Mammary epithelial cell (primary cell): Measurements from ENCODE around the gene BNIP3.

Experiments used
- EZH2 ChIP-seq: IDR thresholded peaks from 2 replicates; pipeline ENCODE4 v1.6.1; 2012; ENCODE audit warnings: low read length, inconsistent platforms, borderline replicate concordance
- TF ChIP-seq, protein P1 (sequence below), 2 donors: IDR thresholded peaks in 1 of 2; conservative IDR thresholded peaks in 1 of 2; 2 replicates each; pipeline ENCODE4 v1.5.1; 2011 to 2012; ENCODE audit warnings: inconsistent platforms in 2 of 2, low read length in 2 of 2, mild to moderate bottlenecking in 2 of 2, control low read depth in 1 of 2, low read depth in 1 of 2; ENCODE audit not compliant: insufficient read depth in 1 of 2; ENCODE audit errors: extremely low read depth in 1 of 2

DNA sequence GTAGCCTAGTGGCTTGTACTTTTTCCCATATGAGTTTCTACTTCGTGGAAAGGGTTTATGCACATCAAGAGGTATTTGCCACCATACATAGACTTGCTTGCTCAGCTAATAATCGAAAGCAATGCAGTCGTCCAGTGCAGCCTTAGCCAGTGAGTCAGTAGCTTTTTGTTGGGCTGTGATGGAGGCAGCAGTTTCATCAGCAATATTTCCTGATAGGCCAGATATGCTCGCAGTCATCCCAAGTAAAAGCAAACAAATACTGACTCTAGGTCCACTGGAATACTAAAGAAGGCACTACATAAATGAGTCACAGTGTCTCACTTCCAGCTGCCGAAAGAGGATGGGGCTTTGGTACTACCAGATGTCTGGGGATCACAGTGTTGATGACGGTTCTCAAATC, 2.1 kb upstream of the BNIP3 start:
- TF ChIP-seq EZH2 = no peak
- TF ChIP-seq, protein P1, sequence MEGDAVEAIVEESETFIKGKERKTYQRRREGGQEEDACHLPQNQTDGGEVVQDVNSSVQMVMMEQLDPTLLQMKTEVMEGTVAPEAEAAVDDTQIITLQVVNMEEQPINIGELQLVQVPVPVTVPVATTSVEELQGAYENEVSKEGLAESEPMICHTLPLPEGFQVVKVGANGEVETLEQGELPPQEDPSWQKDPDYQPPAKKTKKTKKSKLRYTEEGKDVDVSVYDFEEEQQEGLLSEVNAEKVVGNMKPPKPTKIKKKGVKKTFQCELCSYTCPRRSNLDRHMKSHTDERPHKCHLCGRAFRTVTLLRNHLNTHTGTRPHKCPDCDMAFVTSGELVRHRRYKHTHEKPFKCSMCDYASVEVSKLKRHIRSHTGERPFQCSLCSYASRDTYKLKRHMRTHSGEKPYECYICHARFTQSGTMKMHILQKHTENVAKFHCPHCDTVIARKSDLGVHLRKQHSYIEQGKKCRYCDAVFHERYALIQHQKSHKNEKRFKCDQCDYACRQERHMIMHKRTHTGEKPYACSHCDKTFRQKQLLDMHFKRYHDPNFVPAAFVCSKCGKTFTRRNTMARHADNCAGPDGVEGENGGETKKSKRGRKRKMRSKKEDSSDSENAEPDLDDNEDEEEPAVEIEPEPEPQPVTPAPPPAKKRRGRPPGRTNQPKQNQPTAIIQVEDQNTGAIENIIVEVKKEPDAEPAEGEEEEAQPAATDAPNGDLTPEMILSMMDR (conservative IDR thresholded peaks at IDR 0.05 in 1 of 2, IDR thresholded peaks at IDR 0.05 in 1 of 2; ENCODE audit: extremely low read depth in 1 of 2, insufficient read depth in 1 of 2, low read depth in 1 of 2, low read length in 2 of 2) = no peak
